B cell (primary cell): ENCODE results near the gene NFKBIB. TPM values are rescaled to one million over a fixed set of nuclear protein-coding genes. Genes with fewer than 3 reads are reported as not detected.

Source experiments
- ATAC-seq: fragments of 200-7000 bp; cut with Tn5 transposase; one replicate; pipeline ENCODE4 v1.10.0; 2021; ENCODE audit warnings: low read depth, mild to moderate bottlenecking, moderate number of reproducible peaks, moderate library complexity
- CTCF ChIA-PET: fragments of 350-600 bp; sonication (Branson Sonifier 250); formaldehyde crosslinking; loops from one replicate; lab custom pipeline; 2021; ENCODE audit warnings: antibody characterized with exemption, inconsistent platforms; lab: Charles Lee
- POLR2A ChIA-PET: fragments of 350-600 bp; sonication (Branson Sonifier 250); formaldehyde crosslinking; loops from one replicate; lab custom pipeline; 2021; ENCODE audit warnings: antibody characterized with exemption; lab: Charles Lee
- DNase-seq: peaks from one replicate; pipeline ENCODE4 v3.0.0; 2013
- H2AFZ ChIP-seq: 2 replicates; pipeline ENCODE4 v1.6.1; 2012; ENCODE audit warnings: mild to moderate bottlenecking, low read depth, low read length; ENCODE audit not compliant: insufficient read depth, poor library complexity, severe bottlenecking
- H3K27ac ChIP-seq, 2 donors: 1 replicate in 1 of 2; 2 replicates in 1 of 2; pipeline ENCODE4 v1.5.1; 2012 to 2013; ENCODE audit warnings: low read length in 2 of 2, mild to moderate bottlenecking in 2 of 2, moderate library complexity in 1 of 2
- H3K27me3 ChIP-seq, 4 experiments: fragments of 200-600 bp in 1 of 4; sonication (generic) in 1 of 4; replicated peaks in 1 of 4; 1 replicate in 2 of 4; 2 replicates in 2 of 4; pipeline versions ENCODE4 v1.6.1 to v1.7.0; 2013 to 2016; ENCODE audit warnings: low read length in 3 of 4, mild to moderate bottlenecking in 2 of 4, mixed read lengths in 1 of 4, moderate library complexity in 1 of 4; ENCODE audit not compliant: insufficient read depth in 4 of 4, control insufficient read depth in 3 of 4; ENCODE audit errors: control extremely low read depth in 1 of 4
- H3K36me3 ChIP-seq, 2 experiments: replicated peaks in 1 of 2; 1 replicate in 1 of 2; 2 replicates in 1 of 2; pipeline versions ENCODE4 v1.6.1 to v1.7.1; 2013; ENCODE audit warnings: low read length in 1 of 2; ENCODE audit not compliant: insufficient read depth in 2 of 2, control insufficient read depth in 1 of 2; ENCODE audit errors: control extremely low read depth in 1 of 2, extremely low read depth in 1 of 2
- H3K4me1 ChIP-seq, 2 donors: fragments of 200-600 bp in 1 of 2; sonication (generic) in 1 of 2; 1 replicate in 1 of 2; 2 replicates in 1 of 2; pipeline versions ENCODE4 v1.5.1 to v1.6.1; 2013 to 2017; ENCODE audit warnings: low read length in 2 of 2; ENCODE audit not compliant: control insufficient read depth in 2 of 2, insufficient read depth in 2 of 2
- H3K4me2 ChIP-seq: replicated peaks from 2 replicates; pipeline ENCODE3; 2012; ENCODE audit warnings: mild to moderate bottlenecking, low read depth, low read length; ENCODE audit not compliant: poor library complexity, severe bottlenecking
- H3K4me3 ChIP-seq, 5 experiments: fragments of 200-600 bp in 1 of 5; sonication (generic) in 1 of 5; 1 replicate in 3 of 5; 2 replicates in 2 of 5; pipeline versions ENCODE4 v1.5.1 to v1.7.0; 2011 to 2016; ENCODE audit warnings: low read length in 4 of 5, mild to moderate bottlenecking in 4 of 5, low read depth in 2 of 5, control low read depth in 1 of 5, moderate library complexity in 1 of 5; ENCODE audit not compliant: insufficient read depth in 1 of 5; ENCODE audit errors: control extremely low read depth in 1 of 5, extremely low read depth in 1 of 5
- H3K79me2 ChIP-seq: fragments of 200-600 bp; sonication (generic); one replicate; pipeline ENCODE4 v1.6.0; 2016; ENCODE audit warnings: low read length; ENCODE audit not compliant: control insufficient read depth, insufficient read depth
- H3K9ac ChIP-seq: fragments of 200-600 bp; sonication (generic); 2 replicates; pipeline ENCODE4 v1.6.1; 2017; ENCODE audit warnings: mild to moderate bottlenecking, low read length, moderate library complexity
- H3K9me3 ChIP-seq, 3 donors: one replicate each; pipeline versions ENCODE4 v1.6.1 to v1.7.1; 2013; ENCODE audit warnings: low read length in 2 of 3; ENCODE audit not compliant: control insufficient read depth in 2 of 3, insufficient read depth in 1 of 3; ENCODE audit errors: control extremely low read depth in 1 of 3
- H4K20me1 ChIP-seq: 2 replicates; pipeline ENCODE4 v1.6.0; 2012; ENCODE audit warnings: mild to moderate bottlenecking, low read length; ENCODE audit not compliant: insufficient read depth, control insufficient read depth, poor library complexity, severe bottlenecking
- H3K27ac Mint-ChIP-seq: one replicate; pipeline ENCODE4 v1.8.0; 2021; ENCODE audit warnings: mixed read lengths
- H3K27me3 Mint-ChIP-seq: one replicate; pipeline ENCODE4 v1.8.0; 2021; ENCODE audit warnings: mixed read lengths
- H3K4me1 Mint-ChIP-seq: one replicate; pipeline ENCODE4 v1.8.0; 2021; ENCODE audit warnings: mixed read lengths
- H3K4me3 Mint-ChIP-seq: one replicate; pipeline ENCODE4 v1.8.0; 2021; ENCODE audit warnings: mixed read lengths
- H3K9me3 Mint-ChIP-seq: one replicate; pipeline ENCODE4 v1.8.0; 2022; ENCODE audit warnings: mixed read lengths; ENCODE audit not compliant: insufficient read depth
- CTCF ChIP-seq: fragments of 200-600 bp; IDR thresholded peaks from one replicate; pipeline ENCODE4 v1.8.0; 2022; ENCODE audit warnings: antibody characterized with exemption, mild to moderate bottlenecking
- EZH2 ChIP-seq: IDR thresholded peaks from 2 replicates; pipeline ENCODE4 v1.6.1; 2012; ENCODE audit warnings: borderline replicate concordance, low read depth, mild to moderate bottlenecking, moderate library complexity, low read length; ENCODE audit not compliant: insufficient read depth, poor library complexity, severe bottlenecking
- WGBS: methylation state at CpG from one replicate; pipeline ENCODE4 v1.1.5; 2013; ENCODE audit warnings: missing lambda C conversion rate; ENCODE audit not compliant: insufficient coverage; 5-methylcytosine and 5-hydroxymethylcytosine counted together
- intact Hi-C: fragments of 100-400 bp; cut with micrococcal nuclease; formaldehyde crosslinking; loops from one replicate; pipeline ENCODE4 v1.10.0; 2022
- polyA plus RNA-seq: library from polyadenylated mRNA; depleted of rRNA; stranded (reverse); fragments of >200 nt; gene quantifications from 2 replicates; pipeline ENCODE4 v1.2.3, GENCODE V29; 2012
- total RNA-seq, 2 donors: library from RNA; stranded (reverse); fragments of 120-200 nt in 1 of 2; gene quantifications; 1 replicate in 1 of 2; 2 replicates in 1 of 2; pipeline versions ENCODE4 v1.2.3 to v1.2.4, GENCODE V29; 2013 to 2022

NFKBIB gene
- total and polyA plus RNA-seq, 2 donors (not counting 1 experiment from before 2014, with no cell fraction given): 30.3 to 54.4 TPM

DNA sequence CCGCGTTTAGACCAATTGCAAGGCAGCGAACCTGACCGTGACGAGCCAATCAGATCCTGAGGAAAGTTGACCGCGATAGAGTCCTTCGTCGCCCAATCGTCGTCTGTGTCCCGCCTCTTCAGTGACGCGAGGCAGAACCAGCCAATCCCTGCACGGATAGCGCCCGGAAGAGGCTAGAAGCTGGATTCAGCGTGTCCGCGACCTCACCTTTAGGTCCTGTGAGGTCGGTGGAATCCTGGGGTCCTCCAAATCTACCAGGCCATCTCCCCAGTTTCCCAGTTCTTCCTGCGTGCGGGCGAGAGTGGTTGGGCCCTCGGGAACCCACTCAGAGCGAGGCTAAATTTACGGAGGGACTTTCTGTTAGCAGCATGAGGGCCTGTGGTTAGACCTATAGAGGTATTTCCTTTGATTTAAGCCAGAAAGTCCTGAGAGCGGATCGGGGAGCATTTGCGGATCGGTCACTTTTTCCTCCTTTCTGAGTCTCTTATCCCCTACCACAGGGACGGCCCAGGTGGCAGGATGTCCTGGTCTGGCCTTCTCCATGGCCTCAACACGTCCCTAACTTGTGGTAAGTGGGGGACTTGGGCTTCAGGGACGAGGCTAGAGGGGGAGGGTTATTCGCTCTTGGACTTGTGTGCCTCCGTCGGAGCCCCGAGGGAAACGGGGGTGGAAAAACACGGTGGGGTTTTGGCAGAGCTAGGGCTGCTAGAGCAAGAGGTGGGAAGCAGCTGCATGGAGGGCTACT is 31.2 kb downstream of the NFKBIB start, which contains the start of gene MRPS12:
Gene MRPS12 (plus strand): TSS at position 169 of the 745 bp plus-strand sequence. CDS start 351 bp downstream, at position 520.
- POLR2A ChIA-PET: interaction anchor here (0.5 to 2.4 kb wide), 9 partner anchors 31 to 528 kb away, joined by 3 to 17 read pairs (median 4); partner anchors contain the start of genes ACTN4, FAM98C, MAP4K1 and NFKBIB
- Histone ChIP-seq H4K20me1 (peaks cover 5% of the 10 kb centered on the region), H3K27ac (peak within 1 kb of the TSS; percentile 84 to 91), H3K27me3 (no peaks in the 10 kb centered on the region), H3K4me1 (peaks cover 19 to 28% of the 10 kb centered on the region in 2 donors), H3K4me2 (peak within 1 kb of the TSS; percentile 97), H2AFZ (peak within 1 kb of the TSS; percentile 81), H3K79me2 (peaks cover 30% of the 10 kb centered on the region), H3K9ac (peak within 1 kb of the TSS; percentile 93), H3K36me3 (peaks cover 0 to 19% of the 10 kb centered on the region in 2 experiments), H3K4me3 (peak within 1 kb of the TSS; percentile 79 to 93 (median 91)), H3K9me3 (peaks cover 0 to 11% (median 0%) of the 10 kb centered on the region in 3 donors)
- DNase-seq (peak; percentile 100), ATAC-seq (peak; percentile 92)
- CTCF ChIA-PET: interaction anchor here (0.7 to 5.6 kb wide), 41 partner anchors 28 to 1999 kb away, joined by 3 to 55 read pairs (median 4); partner anchors contain the start of genes ACTN4, CATSPERG, ECH1 and EIF3K
- intact Hi-C loops: loop anchor here (1.0 to 2.0 kb wide), 12 partner anchors 32 to 667 kb away; partner anchors contain the start of genes ACTN4, FAM98C, NFKBIB and SIRT2
- H3K4me1 Mint-ChIP-seq: peaks cover 26% of the 10 kb centered on the region
- TF ChIP-seq CTCF (no peak), EZH2 (no peak)
- H3K27me3 Mint-ChIP-seq: no peaks in the 10 kb centered on the region
- peaks cover 8% of the 10 kb centered on the region for H3K9me3 Mint-ChIP-seq
- 1% methylated on average over 26 of the region's 40 CpGs for WGBS
- peak within 1 kb of the TSS; percentile 99 for H3K27ac Mint-ChIP-seq
- H3K4me3 Mint-ChIP-seq: peak within 1 kb of the TSS; percentile 99

GRCh38 chr19:38931521-38931793 is 31.7 kb downstream of the NFKBIB start:
- Mint-ChIP-seq H3K9me3 (peaks cover 9% of the 10 kb centered on the region), H3K4me1 (peaks cover 26% of the 10 kb centered on the region), H3K27ac (peak overlapping the region; percentile 99), H3K4me3 (peak overlapping the region; percentile 99), H3K27me3 (no peaks in the 10 kb centered on the region)
- peaks cover 0 to 11% (median 0%) of the 10 kb centered on the region in 3 donors for H3K9me3 ChIP-seq
- ChIA-PET CTCF (interaction anchor here (0.7 to 5.6 kb wide), 15 partner anchors 31 to 2000 kb away, joined by 3 to 55 read pairs (median 15); partner anchors contain the start of genes ACTN4, CATSPERG, FAM98C and MAP4K1), POLR2A (interaction anchor here (2.4 kb wide), 1 partner anchor 162 kb away, joined by 17 read pairs; no protein-coding TSS in a partner anchor)
- peak overlapping the region; percentile 84 to 91 for H3K27ac ChIP-seq
- H3K4me2 ChIP-seq: peak overlapping the region; percentile 97
- peak overlapping the region; percentile 79 to 93 (median 91) for H3K4me3 ChIP-seq
- H4K20me1 ChIP-seq: peaks cover 5% of the 10 kb centered on the region
- DNase-seq: no peak
- peaks cover 0 to 18% of the 10 kb centered on the region in 2 experiments for H3K36me3 ChIP-seq
- H3K9ac ChIP-seq: peak overlapping the region; percentile 93
- TF ChIP-seq CTCF (no peak), EZH2 (no peak)
- WGBS: 100% methylated on average over 2 of the region's 8 CpGs
- peak overlapping the region; percentile 81 for H2AFZ ChIP-seq
- peaks cover 19 to 28% of the 10 kb centered on the region in 2 donors for H3K4me1 ChIP-seq
- peaks cover 26% of the 10 kb centered on the region for H3K79me2 ChIP-seq
- no peak for ATAC-seq
- no peaks in the 10 kb centered on the region for H3K27me3 ChIP-seq
- intact Hi-C loops: loop anchor here (2.0 kb wide), 2 partner anchors 163 to 417 kb away; no protein-coding TSS in a partner anchor
